Activated effector memory CD4-positive, alpha-beta T cell treated with Interleukin-2 at 50 U/mL for 16 hours (primary cell): ENCODE data around the gene SPDYA.
"Not testable (repeated sequence)": the region's sequence is repeated elsewhere in the genome, so short reads cannot be mapped to it uniquely, and the experiment has no call there.

ENCODE experiments used
- DNase-seq: peaks from one replicate; pipeline ENCODE4 v3.0.0-alpha.2; 2020

Gene SPDYA

GRCh38 chr2:28810384-28811285 lies at the start of gene SPDYA:
SPDYA (plus strand) TSS chr2:28810834; CDS start chr2:28816015, 5,181 bp downstream.
- DNase-seq: peak; percentile 72

- no peak for DNase-seq
These were observed 49.2 kb upstream of the SPDYA start for GRCh38 chr2:28761420-28761819.

GRCh38 chr2:28764909-28765711 lies 45.5 kb upstream of the SPDYA start:
- DNase-seq: no peak

- DNase-seq: no peak
These were observed 44.6 kb upstream of the SPDYA start for GRCh38 chr2:28766070-28766469.

- no peak for DNase-seq
These were observed 43.3 kb upstream of the SPDYA start for GRCh38 chr2:28767337-28767736.

- DNase-seq: no peak
These were observed 42.2 kb upstream of the SPDYA start for GRCh38 chr2:28768422-28768821.

- no peak for DNase-seq
These were observed 41.7 kb upstream of the SPDYA start for GRCh38 chr2:28768952-28769351.

- no peak for DNase-seq
These were observed 38.3 kb upstream of the SPDYA start for GRCh38 chr2:28772351-28772750.

- DNase-seq: no peak
These were observed 34.2 kb upstream of the SPDYA start for GRCh38 chr2:28776471-28776870.

GRCh38 chr2:28778392-28778791 lies 32.2 kb upstream of the SPDYA start:
- no peak for DNase-seq

GRCh38 chr2:28779001-28779400 lies 31.6 kb upstream of the SPDYA start:
- DNase-seq: no peak

- DNase-seq: no peak
These were observed 30.1 kb upstream of the SPDYA start for GRCh38 chr2:28780496-28780895.

GRCh38 chr2:28782423-28782822 lies 28.2 kb upstream of the SPDYA start:
- DNase-seq: no peak

- not testable (repeated sequence) for DNase-seq
These were observed 26.1 kb upstream of the SPDYA start for GRCh38 chr2:28784570-28784969.

- DNase-seq: no peak
These were observed 14.0 kb upstream of the SPDYA start for GRCh38 chr2:28796620-28797019.

GRCh38 chr2:28801726-28802125 lies 8.9 kb upstream of the SPDYA start:
- DNase-seq: no peak

GRCh38 chr2:28802975-28803429 lies 7.6 kb upstream of the SPDYA start:
- no peak for DNase-seq

- DNase-seq: no peak
These were observed 707 bp upstream of the SPDYA start for GRCh38 chr2:28809927-28810326.

- no peak for DNase-seq
These were observed 7.4 kb downstream of the SPDYA start for GRCh38 chr2:28818053-28818452.

- peak; percentile 7 for DNase-seq
These were observed 10.8 kb downstream of the SPDYA start for GRCh38 chr2:28821295-28821958.

GRCh38 chr2:28822036-28822435 lies 11.4 kb downstream of the SPDYA start:
- DNase-seq: no peak

GRCh38 chr2:28824207-28824606 lies 13.6 kb downstream of the SPDYA start:
- DNase-seq: no peak

GRCh38 chr2:28824870-28825269 lies 14.2 kb downstream of the SPDYA start:
- DNase-seq: no peak
